GM23338 (cell line): Measurements from ENCODE around the gene OR8H3. TPM values are rescaled to one million over a fixed set of nuclear protein-coding genes. Genes with fewer than 3 reads are reported as not detected.

Source experiments
- ATAC-seq: fragments of 200-7000 bp; cut with Tn5 transposase; 3 replicates; pipeline ENCODE4 v1.9.1; 2020
- DNase-seq: peaks from one replicate; pipeline ENCODE4 v3.0.0-alpha.2; 2015; ENCODE audit warnings: low spot score
- H2AFZ ChIP-seq: fragments of 200-600 bp; sonication (generic); 2 replicates; pipeline ENCODE4 v1.8.0; 2016; ENCODE audit warnings: antibody characterized with exemption, mild to moderate bottlenecking, moderate library complexity
- H3F3A ChIP-seq: fragments of 200-600 bp; sonication (generic); replicated peaks from 2 replicates; pipeline ENCODE4 v1.8.0; 2017; ENCODE audit warnings: antibody characterized with exemption, mixed run types, low read depth
- H3K27ac ChIP-seq: fragments of 200-600 bp; sonication (generic); 2 replicates; pipeline ENCODE4 v1.6.1; 2016; ENCODE audit warnings: low read depth
- H3K27me3 ChIP-seq: fragments of 200-600 bp; sonication (generic); 2 replicates; pipeline ENCODE4 v1.8.0; 2016; ENCODE audit warnings: mild to moderate bottlenecking, mixed run types, moderate library complexity; ENCODE audit not compliant: insufficient read depth
- H3K36me3 ChIP-seq: fragments of 200-600 bp; sonication (generic); 2 replicates; pipeline ENCODE4 v1.8.0; 2016; ENCODE audit warnings: mild to moderate bottlenecking; ENCODE audit not compliant: insufficient read depth
- H3K4me1 ChIP-seq: fragments of 200-600 bp; sonication (generic); 2 replicates; pipeline ENCODE4 v1.8.0; 2016; ENCODE audit warnings: mild to moderate bottlenecking, moderate library complexity; ENCODE audit not compliant: insufficient read depth
- H3K4me2 ChIP-seq: fragments of 200-600 bp; sonication (generic); 2 replicates; pipeline ENCODE4 v1.7.1; 2017; ENCODE audit warnings: mixed run types
- H3K4me3 ChIP-seq: fragments of 200-600 bp; sonication (generic); 2 replicates; pipeline ENCODE4 v1.6.1; 2016; ENCODE audit warnings: mixed run types
- H3K79me2 ChIP-seq: fragments of 200-600 bp; sonication (generic); replicated peaks from 2 replicates; pipeline ENCODE4 v1.8.0; 2017; ENCODE audit warnings: mild to moderate bottlenecking; ENCODE audit not compliant: insufficient read depth
- H3K9me2 ChIP-seq: fragments of 200-600 bp; sonication (generic); 2 replicates; pipeline ENCODE4 v1.8.0; 2017; ENCODE audit not compliant: insufficient read depth
- H4K20me1 ChIP-seq: fragments of 200-600 bp; sonication (generic); replicated peaks from 2 replicates; pipeline ENCODE4 v1.8.0; 2017; ENCODE audit warnings: mild to moderate bottlenecking; ENCODE audit not compliant: insufficient read depth
- H3K27ac Mint-ChIP-seq: 2 replicates; pipeline ENCODE4 v1.8.0; 2020; ENCODE audit warnings: inconsistent platforms, mild to moderate bottlenecking, moderate library complexity, mixed read lengths
- H3K27me3 Mint-ChIP-seq: 3 replicates; pipeline ENCODE4 v1.8.0; 2022; ENCODE audit warnings: low read depth, mild to moderate bottlenecking, moderate library complexity, mixed read lengths, inconsistent platforms; ENCODE audit not compliant: insufficient read depth, poor library complexity
- H3K36me3 Mint-ChIP-seq: 3 replicates; pipeline ENCODE4 v1.8.0; 2021; ENCODE audit warnings: low read depth, mild to moderate bottlenecking, inconsistent platforms, moderate library complexity, mixed read lengths
- H3K4me1 Mint-ChIP-seq: 3 replicates; pipeline ENCODE4 v1.8.0; 2020; ENCODE audit warnings: mild to moderate bottlenecking, inconsistent platforms, mixed read lengths
- H3K4me3 Mint-ChIP-seq: 3 replicates; pipeline ENCODE4 v1.8.0; 2021; ENCODE audit warnings: moderate library complexity, mild to moderate bottlenecking, inconsistent platforms, mixed read lengths
- H3K9me3 Mint-ChIP-seq: 3 replicates; pipeline ENCODE4 v1.8.0; 2020; ENCODE audit warnings: moderate library complexity, mild to moderate bottlenecking, inconsistent platforms, mixed read lengths
- CREB1 ChIP-seq: fragments of 250-450 bp; sonication (Bioruptor Pico); IDR thresholded peaks from 2 replicates; pipeline ENCODE4 v1.5.0; 2020; ENCODE audit warnings: low read depth, mild to moderate bottlenecking, moderate library complexity
- CTCF ChIP-seq, 2 experiments: fragments of 200-600 bp in 1 of 2; sonication (generic) in 1 of 2; conservative IDR thresholded peaks; 2 replicates each; pipeline versions ENCODE4 v1.5.1 to v1.6.1; 2016 to 2017; ENCODE audit warnings: antibody characterized with exemption in 2 of 2, low read depth in 2 of 2, mild to moderate bottlenecking in 2 of 2, moderate library complexity in 1 of 2
- ETS1 ChIP-seq: IDR thresholded peaks from 2 replicates; pipeline ENCODE4 v1.6.1; 2016; ENCODE audit warnings: antibody characterized with exemption
- EZH2 ChIP-seq: fragments of 200-600 bp; sonication (generic); IDR thresholded peaks from one replicate; pipeline ENCODE4 v1.8.0; 2017; ENCODE audit warnings: antibody characterized with exemption, mild to moderate bottlenecking, low read depth; ENCODE audit not compliant: unreplicated experiment
- EZH2phosphoT487 ChIP-seq: fragments of 200-600 bp; sonication (generic); IDR thresholded peaks from one replicate; pipeline ENCODE4 v1.8.1; 2018; ENCODE audit warnings: antibody characterized with exemption; ENCODE audit not compliant: unreplicated experiment
- JUNB ChIP-seq: IDR thresholded peaks from one replicate; pipeline ENCODE4 v1.6.1; 2016; ENCODE audit warnings: antibody characterized with exemption; ENCODE audit not compliant: unreplicated experiment
- NANOG ChIP-seq: IDR thresholded peaks from 2 replicates; pipeline ENCODE4 v1.6.1; 2016; ENCODE audit warnings: antibody characterized with exemption, borderline replicate concordance
- POLR2AphosphoS5 ChIP-seq: IDR thresholded peaks from 2 replicates; pipeline ENCODE4 v1.6.1; 2016; ENCODE audit warnings: antibody characterized with exemption, low read depth
- REST ChIP-seq: IDR thresholded peaks from one replicate; pipeline ENCODE4 v1.6.1; 2018; ENCODE audit warnings: antibody characterized with exemption; ENCODE audit not compliant: unreplicated experiment
- STAT1 ChIP-seq: IDR thresholded peaks from one replicate; pipeline ENCODE4 v1.6.1; 2016; ENCODE audit warnings: antibody characterized with exemption; ENCODE audit not compliant: unreplicated experiment
- ZNF114 ChIP-seq: fragments of 250-450 bp; sonication (Bioruptor Pico); IDR thresholded peaks from 2 replicates; pipeline ENCODE4 v1.5.0; 2020; ENCODE audit warnings: mild to moderate bottlenecking, moderate library complexity
- ZNF331 ChIP-seq: fragments of 250-450 bp; sonication (Bioruptor Pico); IDR thresholded peaks from 2 replicates; pipeline ENCODE4 v1.5.0; 2020; ENCODE audit warnings: low read depth, mild to moderate bottlenecking, moderate library complexity
- ZNF462 ChIP-seq: fragments of 250-450 bp; sonication (Bioruptor Pico); IDR thresholded peaks from 2 replicates; pipeline ENCODE4 v1.5.0; 2020; ENCODE audit warnings: mild to moderate bottlenecking, moderate library complexity
- long read RNA-seq: library from polyadenylated mRNA; unstranded; transcript quantifications from one replicate; pipeline ENCODE4 v2.0.0, GENCODE V29; 2020; ENCODE audit not compliant: unreplicated experiment
- polyA plus RNA-seq: library from polyadenylated mRNA; unstranded; fragments of >200 nt; fragmentation: Nextera tagmentation; extraction: Ambion mirVana; gene quantifications from 2 replicates; pipeline ENCODE4 v1.2.1, GENCODE V29; 2016
- total RNA-seq: library from RNA; depleted of rRNA; stranded (reverse); fragments of >200 nt; shearing (Covaris generic); gene quantifications from 2 replicates; pipeline ENCODE4 v1.2.3, GENCODE V29; 2014; rRNA removed

The OR8H3 gene
- total RNA-seq (not detected in 2 replicates), polyA plus RNA-seq (not detected in 2 replicates)
- long read RNA-seq = 0 reads

GRCh38 chr11:56122073-56122472, at the start of gene OR8H3:
TSS of gene OR8H3 (plus strand) at chr11:56122373. CDS start at chr11:56122373, 0 bp downstream.
- H3F3A ChIP-seq = no peaks in the 10 kb centered on the region
- Mint-ChIP-seq H3K36me3 (peaks cover 2% of the 10 kb centered on the region; the same call in 1 of the 3 replicates), H3K4me1 (no peaks in the 10 kb centered on the region), H3K27ac (no peak within 1 kb of the TSS), H3K4me3 (no peak within 1 kb of the TSS), H3K9me3 (peaks cover 4% of the 10 kb centered on the region; the same call in 2 of the 3 replicates), H3K27me3 (no peaks in the 10 kb centered on the region)
- H3K36me3 ChIP-seq = no peaks in the 10 kb centered on the region
- TF ChIP-seq NANOG (no peak), STAT1 (no peak), POLR2AphosphoS5 (no peak), CREB1 (CRISPR knock-in tag) (no peak), EZH2phosphoT487 (no peak), ETS1 (no peak), ZNF462 (CRISPR knock-in tag) (no peak), ZNF331 (CRISPR knock-in tag) (no peak), ZNF114 (CRISPR knock-in tag) (no peak), EZH2 (no peak), CTCF (conservative IDR thresholded peaks at IDR 0.05; ENCODE audit: low read depth in 2 of 2) (no peak), REST (no peak), JUNB (no peak)
- H4K20me1 ChIP-seq = no peaks in the 10 kb centered on the region
- no peak for DNase-seq
- no peak for ATAC-seq
- no peak within 1 kb of the TSS for H3K4me3 ChIP-seq
- H3K4me2 ChIP-seq = no peak within 1 kb of the TSS
- no peaks in the 10 kb centered on the region for H3K9me2 ChIP-seq
- no peak within 1 kb of the TSS for H2AFZ ChIP-seq
- no peak within 1 kb of the TSS for H3K27ac ChIP-seq
- H3K79me2 ChIP-seq = no peaks in the 10 kb centered on the region
- H3K27me3 ChIP-seq = no peaks in the 10 kb centered on the region
- H3K4me1 ChIP-seq = no peaks in the 10 kb centered on the region
